NT2/D1 (cell line): ENCODE results near the gene KRTAP10-2.

ENCODE experiments used
- SUZ12 ChIP-seq: IDR thresholded peaks from 2 replicates; pipeline ENCODE4 v1.6.1; 2011; ENCODE audit not compliant: insufficient read length, insufficient read depth; ENCODE audit errors: extremely low read depth
- YY1 ChIP-seq: IDR thresholded peaks from 2 replicates; pipeline ENCODE4 v1.6.1; 2011; ENCODE audit not compliant: insufficient read length, insufficient read depth

DNA sequence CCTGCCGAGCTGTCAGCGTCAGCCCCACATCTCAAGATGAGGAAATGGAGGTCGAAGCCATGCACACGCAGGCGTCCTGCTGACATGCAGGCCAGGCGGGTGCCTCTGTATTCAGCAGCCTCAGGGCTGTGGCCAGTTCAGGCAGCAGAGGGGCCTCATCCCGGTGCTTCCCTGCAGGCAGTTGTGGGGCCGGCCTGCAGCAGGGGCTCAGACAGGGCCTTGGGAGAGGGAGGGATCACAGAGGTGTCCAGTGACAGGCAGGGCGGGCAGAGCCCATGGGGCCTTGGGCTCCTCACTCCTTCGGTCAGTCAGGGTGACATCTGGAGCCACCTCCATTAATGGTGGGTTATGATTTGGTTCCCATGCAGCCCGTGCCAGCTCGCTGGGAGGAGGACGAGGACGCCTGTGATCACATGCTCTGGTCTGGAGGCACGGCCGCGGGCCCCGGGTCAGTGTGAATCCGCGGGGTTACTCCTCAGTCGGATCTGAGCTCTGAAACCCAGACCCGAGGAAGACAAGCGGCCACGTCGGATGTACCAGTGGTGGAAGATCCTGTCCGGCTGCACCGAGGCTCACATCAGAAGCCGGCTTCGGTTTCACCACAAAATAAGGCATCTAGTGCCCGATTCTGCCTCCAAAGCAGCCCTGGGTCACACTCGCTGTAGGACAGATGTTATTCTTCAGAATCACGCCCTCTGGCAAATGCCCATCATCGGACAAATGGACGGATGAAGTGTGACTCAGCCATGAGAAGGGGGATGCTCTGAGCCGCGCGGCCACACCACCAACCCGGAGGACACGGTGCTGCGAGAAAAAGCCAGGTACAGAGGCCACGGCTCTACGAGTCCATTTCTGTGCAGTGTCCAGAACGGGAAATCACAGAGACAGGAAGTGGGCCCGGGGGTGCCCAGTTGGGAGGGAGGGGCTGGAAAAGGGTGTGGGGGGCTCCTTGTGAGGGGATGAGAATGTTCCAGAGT, 44.7 kb downstream of the KRTAP10-2 start:
- TF ChIP-seq YY1 (no peak), SUZ12 (no peak)
